Calu3 (cell line): ENCODE measurements around the gene NANS. TPM values are rescaled to one million over a fixed set of nuclear protein-coding genes. Genes with fewer than 3 reads are reported as not detected.

ENCODE experiments used
- BruUV-seq: library from RNA; stranded (reverse); fragments of 400-500 nt; replicated peaks from 2 replicates; lab custom pipeline; 2021; lab: Mats Ljungman, UMichigan
- CTCF ChIA-PET: fragments of 300-600 bp; sonication (Branson Sonifier 250); formaldehyde crosslinking; loops from one replicate; lab custom pipeline; 2022; ENCODE audit warnings: antibody characterized with exemption; lab: Charles Lee
- DNase-seq: peaks from one replicate; pipeline ENCODE4 v3.0.0; 2022
- H3K27ac Mint-ChIP-seq: one replicate; pipeline ENCODE4 v1.8.0; 2022; ENCODE audit warnings: mixed read lengths; ENCODE audit not compliant: unreplicated experiment
- H3K27me3 Mint-ChIP-seq: one replicate; pipeline ENCODE4 v1.8.0; 2022; ENCODE audit warnings: mixed read lengths; ENCODE audit not compliant: unreplicated experiment
- H3K36me3 Mint-ChIP-seq: one replicate; pipeline ENCODE4 v1.8.0; 2022; ENCODE audit warnings: mild to moderate bottlenecking, moderate library complexity, mixed read lengths; ENCODE audit not compliant: insufficient read depth, unreplicated experiment
- H3K4me1 Mint-ChIP-seq: one replicate; pipeline ENCODE4 v1.8.0; 2022; ENCODE audit warnings: mild to moderate bottlenecking, low read depth, mixed read lengths; ENCODE audit not compliant: unreplicated experiment
- H3K4me3 Mint-ChIP-seq: one replicate; pipeline ENCODE4 v1.8.0; 2022; ENCODE audit warnings: mild to moderate bottlenecking, low read depth, moderate library complexity, mixed read lengths; ENCODE audit not compliant: unreplicated experiment
- H3K9me3 Mint-ChIP-seq: one replicate; pipeline ENCODE4 v1.8.0; 2022; ENCODE audit warnings: low read depth, mixed read lengths; ENCODE audit not compliant: unreplicated experiment
- intact Hi-C: fragments of 100-400 bp; cut with micrococcal nuclease; formaldehyde crosslinking; loops from one replicate; pipeline ENCODE4 v1.10.0; 2022; ENCODE audit not compliant: unreplicated experiment
- total RNA-seq: library from RNA; stranded (reverse); gene quantifications from 2 replicates; pipeline ENCODE4 v1.2.3, GENCODE V29; 2022
- TF ChIP-seq, protein P1 (sequence below): fragments of 200-600 bp; IDR thresholded peaks from one replicate; pipeline ENCODE4 v1.8.0; 2022; ENCODE audit warnings: antibody characterized with exemption; ENCODE audit not compliant: unreplicated experiment

NANS gene
- total RNA-seq, 1 experiment from 2014 or later, result 47.5 TPM

DNA sequence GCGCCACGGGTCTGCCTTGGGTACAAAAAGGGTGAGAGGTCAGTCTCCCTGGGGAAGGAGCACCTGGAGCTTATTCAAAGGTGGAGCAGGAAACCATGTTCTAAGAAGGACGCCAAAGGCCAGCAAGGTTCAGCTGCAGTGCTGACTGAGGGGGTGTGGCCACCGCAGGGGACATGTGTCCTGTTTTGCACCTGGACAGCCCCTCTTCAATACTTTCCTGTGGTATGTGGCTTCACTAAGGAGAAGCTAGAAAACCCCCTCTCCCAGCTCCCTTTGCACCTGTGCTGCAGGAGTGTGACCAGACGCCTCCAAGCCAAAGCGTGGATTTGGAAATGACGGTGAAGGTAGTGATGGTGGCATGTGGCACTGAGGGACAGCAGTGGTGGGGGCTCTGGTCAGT, 38.9 kb downstream of the NANS start:
- intact Hi-C loops, result no loop called here
- CTCF ChIA-PET, result no interaction called here

DNA sequence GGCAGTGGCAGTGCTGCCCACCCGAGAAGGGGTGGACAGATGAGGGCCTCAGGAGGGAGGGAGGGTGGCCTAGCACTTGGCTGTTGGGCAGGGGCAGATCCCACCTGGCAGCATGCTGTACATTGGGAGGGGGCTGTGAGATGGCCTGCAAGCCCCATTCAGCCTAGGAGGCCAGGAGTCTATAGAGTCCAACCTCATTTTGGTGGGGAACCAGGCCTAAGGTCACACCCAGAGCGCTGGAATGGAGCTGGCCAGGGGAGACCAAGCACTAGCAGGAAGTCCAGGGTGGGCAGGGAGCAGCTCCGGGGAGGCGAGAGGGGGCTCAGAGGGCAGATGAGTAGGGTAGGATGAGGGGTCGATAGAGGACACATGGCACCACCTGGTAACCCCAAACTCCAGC, 39.6 kb downstream of the NANS start:
- Mint-ChIP-seq H3K4me3 (no peak overlapping the region), H3K27me3 (no peaks in the 10 kb centered on the region), H3K4me1 (no peaks in the 10 kb centered on the region), H3K36me3 (peaks cover 26% of the 10 kb centered on the region), H3K27ac (no peak overlapping the region), H3K9me3 (no peaks in the 10 kb centered on the region)
- intact Hi-C loops, result no loop called here
- TF ChIP-seq, protein P1, sequence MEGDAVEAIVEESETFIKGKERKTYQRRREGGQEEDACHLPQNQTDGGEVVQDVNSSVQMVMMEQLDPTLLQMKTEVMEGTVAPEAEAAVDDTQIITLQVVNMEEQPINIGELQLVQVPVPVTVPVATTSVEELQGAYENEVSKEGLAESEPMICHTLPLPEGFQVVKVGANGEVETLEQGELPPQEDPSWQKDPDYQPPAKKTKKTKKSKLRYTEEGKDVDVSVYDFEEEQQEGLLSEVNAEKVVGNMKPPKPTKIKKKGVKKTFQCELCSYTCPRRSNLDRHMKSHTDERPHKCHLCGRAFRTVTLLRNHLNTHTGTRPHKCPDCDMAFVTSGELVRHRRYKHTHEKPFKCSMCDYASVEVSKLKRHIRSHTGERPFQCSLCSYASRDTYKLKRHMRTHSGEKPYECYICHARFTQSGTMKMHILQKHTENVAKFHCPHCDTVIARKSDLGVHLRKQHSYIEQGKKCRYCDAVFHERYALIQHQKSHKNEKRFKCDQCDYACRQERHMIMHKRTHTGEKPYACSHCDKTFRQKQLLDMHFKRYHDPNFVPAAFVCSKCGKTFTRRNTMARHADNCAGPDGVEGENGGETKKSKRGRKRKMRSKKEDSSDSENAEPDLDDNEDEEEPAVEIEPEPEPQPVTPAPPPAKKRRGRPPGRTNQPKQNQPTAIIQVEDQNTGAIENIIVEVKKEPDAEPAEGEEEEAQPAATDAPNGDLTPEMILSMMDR, result no peak
- no peak for DNase-seq
- no TSS peak for BruUV-seq
- CTCF ChIA-PET, result no interaction called here

More for the DNA sequence above, 38.9 kb downstream of the NANS start:
- no peak overlapping the region for H3K4me3 Mint-ChIP-seq
- no TSS peak for BruUV-seq
- TF ChIP-seq, protein P1, result no peak
- no peaks in the 10 kb centered on the region for H3K9me3 Mint-ChIP-seq
- H3K4me1 Mint-ChIP-seq, result no peaks in the 10 kb centered on the region
- H3K27ac Mint-ChIP-seq, result no peak overlapping the region
- H3K36me3 Mint-ChIP-seq, result peaks cover 26% of the 10 kb centered on the region
- DNase-seq, result no peak
- H3K27me3 Mint-ChIP-seq, result no peaks in the 10 kb centered on the region

DNA sequence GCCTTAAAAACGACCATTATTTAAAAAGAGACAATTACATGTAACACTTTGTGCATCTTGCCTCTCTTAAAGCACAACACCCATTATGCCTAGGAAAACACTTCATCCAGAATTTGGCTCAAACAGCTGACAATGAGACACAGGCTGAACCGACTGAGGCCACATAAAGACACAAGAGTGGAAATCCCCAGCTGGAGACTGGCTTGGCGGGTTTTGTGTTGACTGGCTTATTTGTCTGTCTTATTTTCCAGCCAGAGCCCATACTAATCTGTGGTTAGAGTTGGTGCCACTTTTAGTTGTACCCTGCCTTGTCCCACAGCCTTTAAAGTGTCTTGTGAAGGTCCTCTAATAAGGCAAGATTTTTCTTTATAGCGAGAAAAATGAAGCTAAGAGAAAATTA, 41.3 kb downstream of the NANS start:
- H3K9me3 Mint-ChIP-seq, result no peaks in the 10 kb centered on the region
- H3K36me3 Mint-ChIP-seq, result peaks cover 22% of the 10 kb centered on the region
- no peaks in the 10 kb centered on the region for H3K27me3 Mint-ChIP-seq
- intact Hi-C loops, result no loop called here
- BruUV-seq, result no TSS peak
- no peak overlapping the region for H3K4me3 Mint-ChIP-seq
- CTCF ChIA-PET, result no interaction called here
- H3K4me1 Mint-ChIP-seq, result no peaks in the 10 kb centered on the region
- no peak overlapping the region for H3K27ac Mint-ChIP-seq
- TF ChIP-seq, protein P1, result no peak
- no peak for DNase-seq

- no peak for DNase-seq
- intact Hi-C loops, result no loop called here
- no peaks in the 10 kb centered on the region for H3K27me3 Mint-ChIP-seq
These were observed 42.8 kb downstream of the NANS start for GRCh38 chr9:98099346-98099745.

More at GRCh38 chr9:98099346-98099745, 42.8 kb downstream of the NANS start:
- BruUV-seq, result no TSS peak
- H3K27ac Mint-ChIP-seq, result no peak overlapping the region
- H3K9me3 Mint-ChIP-seq, result no peaks in the 10 kb centered on the region
- CTCF ChIA-PET, result interaction anchor here (0.7 kb wide), 1 partner anchor 158 kb away, joined by 6 read pairs; no protein-coding TSS in a partner anchor
- TF ChIP-seq, protein P1, result no peak
- no peaks in the 10 kb centered on the region for H3K4me1 Mint-ChIP-seq
- peaks cover 24% of the 10 kb centered on the region for H3K36me3 Mint-ChIP-seq
- no peak overlapping the region for H3K4me3 Mint-ChIP-seq
